CD4-positive, alpha-beta T cell treated with Interleukin-6 for 4 hours (primary cell): ENCODE measurements around the gene DMKN.

Experiments used
- DNase-seq: peaks from one replicate; pipeline ENCODE4 v3.0.0-alpha.2; 2020; ENCODE audit warnings: mixed read lengths

The DMKN gene

GRCh38 chr19:35513628-35514281 lies at the start of gene DMKN:
TSS of gene DMKN (minus strand) at chr19:35513649. CDS start at chr19:35513475, 174 bp downstream.
- DNase-seq, result no peak

GRCh38 chr19:35562776-35563175 lies 49.3 kb upstream of the DMKN start:
- DNase-seq, result no peak

GRCh38 chr19:35562336-35562735 lies 48.9 kb upstream of the DMKN start:
- no peak for DNase-seq

DNA sequence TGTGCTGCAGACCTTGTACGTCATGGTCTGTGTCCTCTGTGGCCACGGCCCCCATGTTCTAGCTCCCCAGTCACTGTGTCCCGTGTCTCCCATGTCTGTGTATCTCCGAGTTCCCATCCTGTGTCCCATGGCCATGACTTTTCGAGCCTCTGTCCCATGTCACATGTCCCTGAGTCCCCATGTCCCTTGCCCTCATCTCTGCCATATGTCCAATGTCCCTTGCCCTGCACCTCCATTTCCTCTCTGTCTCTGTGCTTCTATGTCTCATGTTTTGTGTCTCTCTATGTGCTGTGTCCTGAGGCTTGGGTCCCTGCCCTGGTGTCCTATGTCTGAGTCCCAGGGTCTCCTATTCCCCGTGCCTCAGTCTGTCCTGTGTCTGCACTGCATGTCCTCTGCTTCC lies 48.0 kb upstream of the DMKN start:
- no peak for DNase-seq

- DNase-seq, result no peak
These were observed 47.2 kb upstream of the DMKN start for GRCh38 chr19:35560677-35561076.

DNA sequence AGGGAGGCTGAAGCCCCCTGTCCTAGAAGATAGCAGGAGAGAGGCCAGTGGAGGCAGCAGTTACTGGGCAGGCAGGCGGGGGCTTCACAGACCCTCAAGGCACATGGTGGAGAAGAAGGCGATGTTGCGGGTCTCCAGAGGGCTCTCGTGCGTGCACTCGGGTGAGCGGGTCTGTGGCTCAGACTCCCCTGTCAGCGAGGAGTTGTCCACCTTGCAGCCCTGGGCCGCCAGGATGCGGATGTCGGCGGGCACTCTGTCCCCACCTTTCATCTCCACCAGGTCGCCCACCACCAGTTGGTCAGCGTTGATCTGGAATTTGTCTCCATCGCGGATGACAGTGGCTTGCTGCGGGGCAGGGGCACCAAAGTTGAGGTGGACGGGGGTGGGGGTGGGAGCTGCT lies 46.8 kb upstream of the DMKN start:
- DNase-seq, result no peak

GRCh38 chr19:35559781-35560180 lies 46.3 kb upstream of the DMKN start:
- DNase-seq, result no peak

DNA sequence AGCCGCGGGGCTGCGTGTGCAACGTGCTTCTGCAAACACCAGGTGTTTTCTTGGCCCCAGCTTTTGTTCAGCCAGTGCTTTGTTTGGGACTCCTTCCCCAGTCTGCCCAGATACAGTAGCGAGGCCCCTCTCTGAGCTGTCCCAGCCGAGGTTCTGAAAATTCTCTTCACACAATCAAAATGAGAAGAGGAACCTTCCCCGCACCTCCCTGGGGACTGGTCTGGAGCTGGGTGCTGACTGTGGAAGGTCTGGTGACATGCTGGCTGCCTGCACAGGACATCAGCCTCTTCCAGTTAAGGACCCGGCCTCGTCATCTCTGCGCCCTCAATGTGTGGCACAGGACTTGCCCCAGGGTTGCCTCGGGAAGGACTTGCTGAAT lies 45.8 kb upstream of the DMKN start:
- no peak for DNase-seq

GRCh38 chr19:35558400-35559280 lies 45.2 kb upstream of the DMKN start:
- no peak for DNase-seq

DNA sequence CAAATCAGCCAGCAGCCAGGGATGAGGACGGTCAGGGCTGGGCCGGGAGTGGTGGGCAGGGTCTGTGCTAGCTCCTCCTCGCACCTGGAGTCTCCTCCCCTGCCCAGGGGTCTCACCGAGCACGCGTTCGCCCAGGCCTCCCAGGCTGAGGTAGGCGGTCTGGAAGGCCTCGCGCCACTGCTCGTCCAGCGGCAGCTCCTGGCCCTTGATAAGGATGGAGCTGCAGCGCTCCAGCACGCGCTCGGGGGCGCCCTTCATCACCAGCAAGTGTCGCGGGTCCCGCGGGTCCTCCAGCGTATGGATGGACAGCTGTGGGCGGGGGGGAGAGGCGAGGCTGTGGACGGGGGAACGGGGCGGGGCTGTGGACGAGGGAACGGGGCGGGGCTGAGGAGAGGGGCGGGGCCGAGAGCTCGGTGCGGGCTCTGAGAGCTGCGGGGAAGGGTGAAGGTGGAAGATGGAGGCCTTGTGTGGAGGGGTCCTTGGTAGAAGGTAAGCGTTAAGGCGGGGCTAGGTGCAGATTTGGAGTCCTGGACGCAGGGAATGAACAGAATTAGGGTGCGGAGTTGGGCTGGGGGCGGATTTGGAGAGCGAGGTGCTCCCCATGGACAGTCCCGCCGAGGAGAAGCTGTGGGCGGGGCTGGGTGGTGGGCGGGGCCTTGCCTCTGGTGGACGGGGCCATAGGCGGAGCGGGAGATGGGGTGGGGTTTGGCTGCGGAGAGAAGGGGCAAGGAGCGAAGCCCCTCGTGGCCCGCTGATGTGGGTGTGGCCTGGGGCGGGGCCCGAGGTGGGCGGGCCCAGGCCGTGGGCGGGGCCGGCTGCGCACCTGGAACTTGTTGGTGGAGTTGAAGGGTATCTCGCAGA lies 44.3 kb upstream of the DMKN start:
- DNase-seq, result peak; percentile 73

DNA sequence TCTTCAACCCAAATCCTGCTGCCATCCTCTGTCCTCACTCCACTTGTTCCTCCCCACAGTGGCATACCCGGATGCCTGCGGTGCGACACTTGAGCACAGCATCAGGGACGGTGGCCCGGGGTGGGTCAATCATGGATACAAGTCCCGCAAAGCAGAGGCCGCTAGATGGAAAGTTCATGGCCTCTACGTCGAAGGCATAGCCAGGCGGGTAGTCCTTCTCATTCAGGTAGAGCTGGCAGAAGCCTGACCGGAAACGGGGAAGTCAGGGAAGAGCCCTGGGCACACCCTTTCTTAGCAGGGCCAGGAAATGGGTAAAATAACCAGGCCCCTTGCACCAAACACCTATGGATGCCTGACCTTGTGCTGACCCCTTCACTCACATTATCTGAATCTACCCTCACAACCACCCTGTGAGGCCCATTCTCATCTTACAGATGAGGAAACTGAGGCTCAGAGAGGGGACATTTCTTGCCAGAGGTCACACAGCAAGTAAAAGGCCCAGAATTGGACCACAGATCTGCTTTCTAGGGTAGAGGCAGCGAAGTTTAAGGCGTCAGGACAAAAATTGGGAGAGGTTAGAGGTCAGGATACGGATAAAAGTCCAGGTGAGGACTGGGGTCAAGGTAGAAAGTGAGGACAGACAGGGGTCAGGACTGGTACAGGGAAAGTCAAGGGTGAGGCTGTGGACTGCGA lies 43.5 kb upstream of the DMKN start:
- no peak for DNase-seq

GRCh38 chr19:35556025-35556590 lies 42.7 kb upstream of the DMKN start:
- no peak for DNase-seq

DNA sequence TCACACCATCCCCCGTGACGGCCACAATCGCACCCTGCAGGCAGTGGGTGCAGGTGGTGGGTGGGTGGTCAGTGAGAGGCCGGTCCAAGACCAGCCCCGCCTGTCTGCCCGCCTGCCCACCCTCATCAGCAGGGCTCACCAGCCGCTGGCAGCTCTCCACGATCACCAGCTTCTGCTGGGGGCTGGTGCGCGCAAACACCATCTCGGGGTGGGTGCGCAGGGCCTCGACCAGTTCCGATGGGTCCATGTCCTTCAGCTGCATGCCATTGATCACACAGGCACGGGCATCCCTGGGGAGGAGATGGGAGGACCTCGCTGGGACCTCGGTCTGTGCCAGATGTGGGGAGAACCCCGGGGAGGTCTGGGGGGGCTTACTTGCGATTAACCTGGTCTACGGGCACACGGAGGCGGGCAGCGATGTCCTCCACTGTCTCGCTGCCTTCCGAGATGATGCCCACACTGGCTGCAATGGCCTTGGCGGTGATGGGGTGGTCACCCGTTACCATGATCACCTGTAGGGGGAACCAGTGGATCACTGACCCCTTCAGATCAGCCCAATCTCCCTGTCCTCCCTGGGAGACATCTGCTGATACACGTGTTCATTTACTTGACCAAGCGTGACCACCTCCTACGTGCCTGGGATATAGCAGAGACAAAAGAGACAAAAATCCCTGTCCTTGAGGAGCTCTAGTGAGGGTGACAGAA lies 42.0 kb upstream of the DMKN start:
- no peak for DNase-seq

DNA sequence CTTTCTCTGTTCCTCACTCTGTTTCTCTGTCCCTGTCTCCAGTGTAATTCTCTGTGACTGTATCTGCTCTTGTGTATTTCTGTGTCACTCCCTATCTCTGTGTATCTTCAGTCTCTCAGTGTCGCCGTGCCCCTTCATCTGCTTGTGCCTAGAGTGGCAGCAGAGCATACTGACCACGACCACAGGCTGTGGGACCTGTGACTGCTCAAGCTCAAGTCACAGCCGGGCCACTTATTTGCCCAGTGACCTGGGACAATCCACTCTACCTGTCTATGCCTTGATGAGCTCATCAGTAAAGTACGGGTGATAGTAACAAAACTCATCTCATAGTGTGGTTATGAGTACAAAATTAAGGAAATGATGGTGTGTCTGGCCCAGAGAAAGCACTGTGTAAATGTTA lies 40.6 kb upstream of the DMKN start:
- no peak for DNase-seq

DNA sequence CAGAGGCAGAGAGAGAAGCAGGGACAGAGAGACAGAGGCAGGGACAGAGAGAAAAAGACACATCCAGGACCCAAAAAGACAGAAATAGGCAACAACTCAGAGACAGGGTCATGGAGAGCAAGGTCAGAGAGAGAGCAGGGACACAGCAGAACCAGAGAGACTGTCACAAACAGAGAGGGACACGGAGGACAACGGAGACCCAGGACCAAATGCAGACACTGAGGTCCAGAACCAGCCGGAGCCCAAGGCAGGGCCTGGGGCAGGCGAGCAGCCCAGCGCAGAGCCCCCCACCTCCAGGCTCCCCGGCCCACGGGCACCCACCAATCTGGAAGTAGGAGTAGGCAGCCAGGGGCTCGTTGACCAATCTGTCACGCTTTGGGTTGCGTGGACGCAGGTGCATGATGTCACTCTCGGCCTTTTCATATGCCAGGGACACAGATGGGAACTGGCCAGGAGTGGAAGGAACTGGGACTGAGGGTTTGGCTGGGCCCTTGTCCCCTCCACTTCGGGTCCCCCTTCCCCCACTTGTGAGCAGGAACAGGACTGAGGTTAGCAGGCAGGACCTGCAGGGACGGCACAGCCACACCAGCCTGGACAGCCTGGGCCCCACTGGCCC lies 40.0 kb upstream of the DMKN start:
- DNase-seq, result no peak

- no peak for DNase-seq
These were observed 39.3 kb upstream of the DMKN start for GRCh38 chr19:35552534-35553384.

GRCh38 chr19:35551091-35551810 lies 37.8 kb upstream of the DMKN start:
- DNase-seq, result no peak

GRCh38 chr19:35549879-35550523 lies 36.6 kb upstream of the DMKN start:
- no peak for DNase-seq

- DNase-seq, result peak; percentile 71
These were observed 35.8 kb upstream of the DMKN start for GRCh38 chr19:35549174-35549788.
